Hepatocyte (in vitro differentiated cells): ENCODE data around the gene SYNE2.

Experiments
- EZH2 ChIP-seq: fragments of 200-600 bp; sonication (generic); IDR thresholded peaks from 2 replicates; pipeline ENCODE4 v1.6.1; 2016; ENCODE audit warnings: antibody characterized with exemption, mild to moderate bottlenecking, borderline replicate concordance
- EZH2phosphoT487 ChIP-seq: fragments of 200-600 bp; sonication (generic); IDR thresholded peaks from one replicate; pipeline ENCODE4 v1.6.1; 2018; ENCODE audit warnings: antibody characterized with exemption, mild to moderate bottlenecking, low read depth, moderate library complexity; ENCODE audit not compliant: unreplicated experiment, severe bottlenecking
- TF ChIP-seq, protein P1 (sequence below): fragments of 200-600 bp; sonication (generic); IDR thresholded peaks from 2 replicates; pipeline ENCODE4 v1.5.1; 2016; ENCODE audit warnings: antibody characterized with exemption, mild to moderate bottlenecking; ENCODE audit not compliant: poor library complexity

DNA sequence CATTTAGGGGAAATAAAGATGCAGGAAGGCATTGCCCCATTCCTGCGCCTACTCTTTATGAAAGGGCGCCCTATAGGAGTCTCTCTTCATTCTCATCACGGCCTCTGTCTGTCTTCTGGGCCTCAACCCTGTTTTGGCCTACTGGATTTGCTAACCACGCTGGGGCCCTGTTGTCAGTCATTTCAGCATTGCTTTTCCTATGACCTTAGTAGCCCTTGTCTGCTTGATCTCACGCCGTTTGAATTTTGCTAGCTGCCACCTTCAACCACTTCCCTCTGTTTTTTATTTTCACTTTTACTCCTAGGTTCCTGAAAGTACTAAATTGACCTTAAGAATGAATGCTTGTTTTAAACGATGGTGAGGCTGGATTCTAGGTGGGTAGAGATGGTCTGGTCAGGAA, 139.0 kb downstream of the SYNE2 start:
- TF ChIP-seq, protein P1, sequence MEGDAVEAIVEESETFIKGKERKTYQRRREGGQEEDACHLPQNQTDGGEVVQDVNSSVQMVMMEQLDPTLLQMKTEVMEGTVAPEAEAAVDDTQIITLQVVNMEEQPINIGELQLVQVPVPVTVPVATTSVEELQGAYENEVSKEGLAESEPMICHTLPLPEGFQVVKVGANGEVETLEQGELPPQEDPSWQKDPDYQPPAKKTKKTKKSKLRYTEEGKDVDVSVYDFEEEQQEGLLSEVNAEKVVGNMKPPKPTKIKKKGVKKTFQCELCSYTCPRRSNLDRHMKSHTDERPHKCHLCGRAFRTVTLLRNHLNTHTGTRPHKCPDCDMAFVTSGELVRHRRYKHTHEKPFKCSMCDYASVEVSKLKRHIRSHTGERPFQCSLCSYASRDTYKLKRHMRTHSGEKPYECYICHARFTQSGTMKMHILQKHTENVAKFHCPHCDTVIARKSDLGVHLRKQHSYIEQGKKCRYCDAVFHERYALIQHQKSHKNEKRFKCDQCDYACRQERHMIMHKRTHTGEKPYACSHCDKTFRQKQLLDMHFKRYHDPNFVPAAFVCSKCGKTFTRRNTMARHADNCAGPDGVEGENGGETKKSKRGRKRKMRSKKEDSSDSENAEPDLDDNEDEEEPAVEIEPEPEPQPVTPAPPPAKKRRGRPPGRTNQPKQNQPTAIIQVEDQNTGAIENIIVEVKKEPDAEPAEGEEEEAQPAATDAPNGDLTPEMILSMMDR, result no peak
- TF ChIP-seq EZH2phosphoT487 (no peak), EZH2 (no peak)
